Omental fat pad (tissue), 4 donors: ENCODE results near the gene ANK3. TPM values are rescaled to one million over a fixed set of nuclear protein-coding genes. Genes with fewer than 3 reads are reported as not detected.

Experiments used
- ATAC-seq: fragments of 150-250 bp; one replicate; pipeline ENCODE4 v1.9.1; 2016; ENCODE audit warnings: mild to moderate bottlenecking, moderate library complexity; ENCODE audit not compliant: low FRiP score
- DNase-seq: peaks from one replicate; pipeline ENCODE4 v3.0.0-alpha.2; 2019; ENCODE audit warnings: low spot score
- total RNA-seq, 4 donors: library from RNA; depleted of rRNA; stranded (reverse); fragments of >200 nt; gene quantifications; one replicate each; pipeline ENCODE4 v1.1.0, GENCODE V29; 2016
- TF ChIP-seq, protein P1 (sequence below), 3 donors: fragments of 450-650 bp; IDR thresholded peaks; one replicate each; pipeline ENCODE4 v1.5.1; 2016 to 2017; ENCODE audit warnings: antibody characterized with exemption in 3 of 3, mild to moderate bottlenecking in 3 of 3, moderate library complexity in 2 of 3

Gene ANK3
- total RNA-seq, 4 donors from 2014 or later, result 10.5 to 22.5 (median 13.3) TPM

DNA sequence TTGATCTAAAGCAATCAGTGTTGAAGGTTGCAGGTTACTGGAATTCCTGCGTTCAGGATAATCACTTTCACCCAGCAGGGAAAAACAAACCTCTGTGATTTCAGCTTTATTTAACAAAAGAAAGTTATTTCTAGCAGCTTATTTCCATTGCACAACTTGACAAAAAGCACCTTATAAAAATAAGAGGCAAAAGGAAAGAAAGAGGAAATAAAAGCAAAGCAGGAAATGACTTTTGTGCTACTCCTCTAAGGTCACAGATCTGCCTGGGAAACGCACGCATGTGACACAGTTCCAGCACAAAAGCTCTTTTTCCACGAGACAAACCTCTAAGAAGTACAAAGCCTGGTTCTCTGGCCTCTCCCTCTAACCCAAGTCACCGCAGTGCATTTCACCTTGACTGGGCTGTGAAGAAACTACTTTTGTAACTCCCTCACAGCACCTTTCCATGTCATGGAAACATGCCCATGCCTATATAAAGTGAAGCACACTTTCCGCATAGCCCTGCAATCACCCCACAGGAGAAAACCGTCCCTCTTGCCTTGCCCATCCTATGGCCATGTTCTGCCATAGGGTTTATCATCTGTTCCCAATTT, 870 bp downstream of the ANK3 start:
- DNase-seq (no peak), ATAC-seq (no peak)
- TF ChIP-seq, protein P1, sequence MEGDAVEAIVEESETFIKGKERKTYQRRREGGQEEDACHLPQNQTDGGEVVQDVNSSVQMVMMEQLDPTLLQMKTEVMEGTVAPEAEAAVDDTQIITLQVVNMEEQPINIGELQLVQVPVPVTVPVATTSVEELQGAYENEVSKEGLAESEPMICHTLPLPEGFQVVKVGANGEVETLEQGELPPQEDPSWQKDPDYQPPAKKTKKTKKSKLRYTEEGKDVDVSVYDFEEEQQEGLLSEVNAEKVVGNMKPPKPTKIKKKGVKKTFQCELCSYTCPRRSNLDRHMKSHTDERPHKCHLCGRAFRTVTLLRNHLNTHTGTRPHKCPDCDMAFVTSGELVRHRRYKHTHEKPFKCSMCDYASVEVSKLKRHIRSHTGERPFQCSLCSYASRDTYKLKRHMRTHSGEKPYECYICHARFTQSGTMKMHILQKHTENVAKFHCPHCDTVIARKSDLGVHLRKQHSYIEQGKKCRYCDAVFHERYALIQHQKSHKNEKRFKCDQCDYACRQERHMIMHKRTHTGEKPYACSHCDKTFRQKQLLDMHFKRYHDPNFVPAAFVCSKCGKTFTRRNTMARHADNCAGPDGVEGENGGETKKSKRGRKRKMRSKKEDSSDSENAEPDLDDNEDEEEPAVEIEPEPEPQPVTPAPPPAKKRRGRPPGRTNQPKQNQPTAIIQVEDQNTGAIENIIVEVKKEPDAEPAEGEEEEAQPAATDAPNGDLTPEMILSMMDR (IDR thresholded peaks at IDR 0.05), result no peak

DNA sequence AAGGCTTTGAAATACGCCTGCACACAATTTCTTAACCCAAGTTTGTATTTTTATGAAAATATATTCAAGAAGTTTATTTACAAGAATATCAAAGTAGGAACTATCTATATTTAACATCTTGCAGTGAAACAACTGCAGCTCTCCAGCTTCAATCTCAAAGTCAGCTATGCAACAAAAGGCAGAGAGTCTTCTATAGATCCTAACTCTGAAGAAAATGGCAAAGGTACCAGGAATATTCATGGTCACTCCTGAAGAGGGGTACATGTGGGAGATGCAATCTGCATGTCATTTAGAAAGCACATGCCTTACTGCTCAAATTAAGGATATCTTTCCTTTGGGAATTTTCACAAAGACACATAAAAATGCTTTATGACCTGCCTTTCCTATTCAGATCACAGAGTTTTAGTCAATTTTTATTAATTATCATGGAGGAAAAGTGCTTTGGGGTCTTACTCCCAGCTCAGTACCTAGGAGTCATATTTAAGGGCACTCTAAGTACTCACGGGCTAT, 1.5 kb downstream of the ANK3 start:
- TF ChIP-seq, protein P1 (IDR thresholded peaks at IDR 0.05), result no peak
- ATAC-seq, result no peak
- no peak for DNase-seq

DNA sequence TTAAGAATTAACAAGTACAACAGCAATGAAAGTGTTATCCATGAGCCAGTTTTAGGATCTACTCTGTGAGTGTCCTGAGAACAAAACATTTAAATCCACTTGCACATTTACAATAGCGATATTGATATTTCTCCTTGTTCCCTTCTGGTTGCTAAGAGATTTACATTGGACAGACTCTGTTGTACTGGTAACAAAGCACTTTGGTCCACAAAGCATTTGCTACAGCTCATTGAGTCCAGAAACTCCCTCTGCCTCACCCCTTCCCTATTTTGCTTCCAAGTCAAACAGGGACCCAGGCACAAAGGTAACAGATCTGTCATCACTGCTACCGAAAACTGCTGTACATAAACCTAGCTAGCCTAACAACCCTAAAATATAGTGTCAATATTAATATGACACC, 2.1 kb downstream of the ANK3 start:
- ATAC-seq, result no peak

DNA sequence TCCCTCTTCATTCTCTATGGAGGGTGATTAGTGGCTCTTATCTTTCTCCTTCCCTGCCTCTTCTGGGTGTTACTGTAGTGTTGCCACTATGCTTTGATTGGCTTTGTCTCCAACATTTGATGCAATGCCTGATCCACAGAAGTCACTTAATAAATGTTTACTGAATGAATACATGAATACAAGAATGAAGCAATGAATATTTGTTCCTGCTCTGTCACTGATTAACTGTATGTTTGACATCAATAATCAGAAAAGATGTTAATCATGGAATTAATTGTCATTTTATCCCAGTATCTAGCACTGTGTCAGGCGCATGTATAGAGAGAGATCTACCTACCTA, 4.3 kb downstream of the ANK3 start:
- ATAC-seq (no peak), DNase-seq (no peak)
- TF ChIP-seq, protein P1 (IDR thresholded peaks at IDR 0.05), result no peak

More for the DNA sequence above, 2.1 kb downstream of the ANK3 start:
- DNase-seq, result no peak
- TF ChIP-seq, protein P1 (IDR thresholded peaks at IDR 0.05), result no peak

DNA sequence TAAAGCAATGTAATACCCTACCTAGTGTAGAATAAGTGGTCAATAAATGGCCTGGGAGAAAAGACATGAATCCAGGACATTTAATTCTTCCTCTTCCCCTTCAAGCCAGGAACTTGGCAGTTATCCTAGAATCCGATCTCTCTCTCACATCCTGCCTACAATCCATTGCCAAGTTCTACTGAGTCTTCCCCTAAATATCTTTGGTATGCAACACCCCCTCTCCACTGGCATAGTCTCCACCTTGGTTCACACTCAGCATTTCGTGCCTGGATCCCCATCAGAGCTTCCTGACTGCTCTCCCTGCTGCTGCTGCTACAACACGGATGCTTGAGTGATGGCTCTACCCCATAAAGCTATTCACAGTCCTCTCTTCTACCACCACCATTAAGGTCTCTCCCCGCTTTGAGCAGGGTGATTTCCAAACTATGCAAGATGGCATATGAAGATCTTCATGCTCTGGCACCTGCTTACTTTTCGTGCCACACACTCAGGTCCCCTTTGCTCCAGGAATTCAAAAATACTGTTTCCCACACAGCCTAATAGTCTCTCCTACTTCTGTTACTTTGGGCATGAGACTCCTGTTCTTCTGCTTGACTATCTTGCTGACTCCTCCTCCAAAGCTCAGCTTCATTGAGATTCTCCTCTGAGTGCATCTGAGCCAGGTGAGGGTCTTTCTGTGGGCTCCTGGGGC, 4.8 kb downstream of the ANK3 start:
- DNase-seq (no peak), ATAC-seq (peak; percentile 93)

DNA sequence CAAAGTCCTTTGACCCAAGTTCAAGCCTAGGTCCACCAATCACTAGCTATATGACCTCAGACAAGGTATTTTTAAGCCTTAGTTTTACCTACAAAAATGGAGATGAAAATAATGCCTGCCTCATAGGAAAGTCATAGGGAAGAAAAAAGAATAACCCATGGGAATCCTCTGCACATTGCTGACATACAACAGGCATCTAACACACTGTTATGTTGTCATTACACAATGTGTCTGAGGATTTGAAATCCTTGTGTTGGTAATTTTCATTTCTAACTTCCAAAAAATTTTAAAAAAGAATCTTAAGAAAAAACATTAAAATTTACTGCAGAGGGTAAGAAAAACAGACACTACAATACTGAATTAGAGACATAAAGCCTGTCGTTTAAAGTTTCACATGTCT, 5.7 kb downstream of the ANK3 start:
- TF ChIP-seq, protein P1 (IDR thresholded peaks at IDR 0.05), result no peak
- ATAC-seq (no peak), DNase-seq (no peak)

More for the DNA sequence above, 4.8 kb downstream of the ANK3 start:
- TF ChIP-seq, protein P1 (IDR thresholded peaks at IDR 0.05), result no peak
